HFF-Myc (cell line): Measurements from ENCODE around the gene C5orf47.
A peak's percentile ranks its signal among the peaks of the same experiment; 100 is the strongest.

Source experiments
- DNase-seq: peaks from one replicate; pipeline ENCODE4 v3.0.0-alpha.2; 2011; ENCODE audit warnings: low read depth; ENCODE audit errors: extremely low read depth
- H3K4me3 ChIP-seq: replicated peaks from 2 replicates; pipeline ENCODE4 v1.5.1; 2011; ENCODE audit warnings: low read depth, mild to moderate bottlenecking, control low read depth, low read length
- CTCF ChIP-seq: IDR thresholded peaks from 2 replicates; pipeline ENCODE4 v1.5.1; 2012; ENCODE audit warnings: mild to moderate bottlenecking, low read depth, low read length, control low read depth; ENCODE audit errors: missing control alignments

C5orf47 gene

GRCh38 chr5:173969167-173970049, 19.6 kb upstream of the C5orf47 start:
- no peak for DNase-seq
- TF ChIP-seq CTCF = no peak
- no peak overlapping the region for H3K4me3 ChIP-seq

- no peak overlapping the region for H3K4me3 ChIP-seq
- TF ChIP-seq CTCF = peak; percentile 22
- DNase-seq = no peak
These were observed 17.9 kb upstream of the C5orf47 start for GRCh38 chr5:173970878-173971650.

GRCh38 chr5:173971681-173972345, 17.2 kb upstream of the C5orf47 start:
- H3K4me3 ChIP-seq = no peak overlapping the region
- DNase-seq = no peak
- no peak for TF ChIP-seq CTCF

- H3K4me3 ChIP-seq = peak overlapping the region; percentile 36
- DNase-seq = no peak
- no peak for TF ChIP-seq CTCF
These were observed 16.4 kb upstream of the C5orf47 start for GRCh38 chr5:173972607-173972924.

- peak overlapping the region; percentile 36 for H3K4me3 ChIP-seq
- peak; percentile 56 for DNase-seq
- TF ChIP-seq CTCF = peak; percentile 84
These were observed 15.9 kb upstream of the C5orf47 start for GRCh38 chr5:173972925-173973615.

- TF ChIP-seq CTCF = no peak
- no peak for DNase-seq
- peak overlapping the region; percentile 36 for H3K4me3 ChIP-seq
These were observed 15.4 kb upstream of the C5orf47 start for GRCh38 chr5:173973616-173973969.
